ENCODE results near the gene PLA2G12B.

Gene PLA2G12B

DNA sequence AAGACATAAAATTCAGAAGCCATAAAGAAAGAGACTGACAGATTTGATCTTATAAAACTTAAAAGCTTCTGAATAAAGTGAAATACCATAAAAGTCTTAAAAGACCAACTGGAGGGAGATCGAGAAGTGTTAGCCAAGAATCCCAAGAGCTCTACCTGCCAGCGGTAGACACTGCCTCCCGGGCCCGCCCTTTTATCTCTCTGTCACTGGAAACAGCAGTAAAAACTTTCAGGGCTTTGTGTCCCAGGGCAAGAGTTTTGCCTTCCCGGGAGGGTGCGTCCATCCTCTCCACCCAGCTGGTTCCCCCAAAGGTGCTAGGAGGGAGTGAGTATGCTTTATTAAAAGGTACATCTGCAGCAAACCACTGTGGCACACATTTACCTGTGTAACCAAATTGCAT, 5.8 kb downstream of the PLA2G12B start:
- no peaks in the 10 kb centered on the region for H3K27me3 ChIP-seq (ENCODE audit: insufficient read depth, low read depth, severe bottlenecking)
- no peak overlapping the region for H3K4me3 ChIP-seq (ENCODE audit: low read depth, low read length)
- DNase-seq, result no peak
- TF ChIP-seq, protein P1, sequence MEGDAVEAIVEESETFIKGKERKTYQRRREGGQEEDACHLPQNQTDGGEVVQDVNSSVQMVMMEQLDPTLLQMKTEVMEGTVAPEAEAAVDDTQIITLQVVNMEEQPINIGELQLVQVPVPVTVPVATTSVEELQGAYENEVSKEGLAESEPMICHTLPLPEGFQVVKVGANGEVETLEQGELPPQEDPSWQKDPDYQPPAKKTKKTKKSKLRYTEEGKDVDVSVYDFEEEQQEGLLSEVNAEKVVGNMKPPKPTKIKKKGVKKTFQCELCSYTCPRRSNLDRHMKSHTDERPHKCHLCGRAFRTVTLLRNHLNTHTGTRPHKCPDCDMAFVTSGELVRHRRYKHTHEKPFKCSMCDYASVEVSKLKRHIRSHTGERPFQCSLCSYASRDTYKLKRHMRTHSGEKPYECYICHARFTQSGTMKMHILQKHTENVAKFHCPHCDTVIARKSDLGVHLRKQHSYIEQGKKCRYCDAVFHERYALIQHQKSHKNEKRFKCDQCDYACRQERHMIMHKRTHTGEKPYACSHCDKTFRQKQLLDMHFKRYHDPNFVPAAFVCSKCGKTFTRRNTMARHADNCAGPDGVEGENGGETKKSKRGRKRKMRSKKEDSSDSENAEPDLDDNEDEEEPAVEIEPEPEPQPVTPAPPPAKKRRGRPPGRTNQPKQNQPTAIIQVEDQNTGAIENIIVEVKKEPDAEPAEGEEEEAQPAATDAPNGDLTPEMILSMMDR (IDR thresholded peaks at IDR 0.05; ENCODE audit: low read depth, low read length), result no peak
- H3K27ac ChIP-seq, result no peak overlapping the region
- no peaks in the 10 kb centered on the region for H3K9me3 ChIP-seq (ENCODE audit: severe bottlenecking)
- H3K36me3 ChIP-seq, result no peaks in the 10 kb centered on the region

DNA sequence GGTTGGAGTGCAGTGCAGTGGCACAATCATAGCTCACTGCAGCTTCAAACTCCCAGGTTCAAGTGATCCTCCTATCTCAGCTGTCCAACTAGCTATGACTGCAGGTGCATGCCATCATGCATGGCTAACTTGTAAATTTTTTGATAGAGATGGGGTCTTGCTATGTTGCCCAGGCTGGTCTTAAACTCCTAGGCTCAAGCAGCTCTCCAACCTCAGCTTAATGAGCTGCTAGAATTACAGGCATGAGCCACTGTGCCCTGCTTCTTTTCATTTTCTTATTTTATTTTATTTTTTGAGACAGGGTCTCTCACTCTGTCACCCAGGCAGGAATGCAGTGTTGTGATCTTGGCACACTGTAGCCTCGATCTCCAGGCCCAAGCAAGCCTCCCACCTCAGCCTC, 7.6 kb downstream of the PLA2G12B start:
- H3K9me3 ChIP-seq (ENCODE audit: severe bottlenecking), result no peaks in the 10 kb centered on the region
- no peak overlapping the region for H3K4me3 ChIP-seq (ENCODE audit: low read depth, low read length)
- no peak for DNase-seq
- H3K27me3 ChIP-seq (ENCODE audit: insufficient read depth, low read depth, severe bottlenecking), result no peaks in the 10 kb centered on the region
- TF ChIP-seq, protein P1 (IDR thresholded peaks at IDR 0.05; ENCODE audit: low read depth, low read length), result no peak
- no peaks in the 10 kb centered on the region for H3K36me3 ChIP-seq
- H3K27ac ChIP-seq, result no peak overlapping the region

- H3K27ac ChIP-seq, result no peak overlapping the region
- no peak overlapping the region for H3K4me3 ChIP-seq (ENCODE audit: low read depth, low read length)
- TF ChIP-seq, protein P1 (IDR thresholded peaks at IDR 0.05; ENCODE audit: low read depth, low read length), result no peak
- H3K36me3 ChIP-seq, result no peaks in the 10 kb centered on the region
- H3K27me3 ChIP-seq (ENCODE audit: insufficient read depth, low read depth, severe bottlenecking), result no peaks in the 10 kb centered on the region
- no peak for DNase-seq
- H3K9me3 ChIP-seq (ENCODE audit: severe bottlenecking), result no peaks in the 10 kb centered on the region
Observed at GRCh38 chr10:72943498-72944234, 10.9 kb downstream of the PLA2G12B start.

GRCh38 chr10:72935361-72935760, 19.2 kb downstream of the PLA2G12B start:
- Histone ChIP-seq H3K27me3 (ENCODE audit: insufficient read depth, low read depth, severe bottlenecking) (no peaks in the 10 kb centered on the region), H3K4me3 (ENCODE audit: low read depth, low read length) (no peak overlapping the region), H3K36me3 (no peaks in the 10 kb centered on the region), H3K27ac (no peak overlapping the region), H3K9me3 (ENCODE audit: severe bottlenecking) (no peaks in the 10 kb centered on the region)
- DNase-seq, result no peak
- TF ChIP-seq, protein P1 (IDR thresholded peaks at IDR 0.05; ENCODE audit: low read depth, low read length), result no peak

- no peak for DNase-seq
Observed at GRCh38 chr10:72932259-72933015, 22.2 kb downstream of the PLA2G12B start.

More at GRCh38 chr10:72932259-72933015, 22.2 kb downstream of the PLA2G12B start:
- Histone ChIP-seq H3K27me3 (ENCODE audit: insufficient read depth, low read depth, severe bottlenecking) (no peaks in the 10 kb centered on the region), H3K36me3 (no peaks in the 10 kb centered on the region), H3K9me3 (ENCODE audit: severe bottlenecking) (no peaks in the 10 kb centered on the region), H3K4me3 (ENCODE audit: low read depth, low read length) (no peak overlapping the region), H3K27ac (no peak overlapping the region)
- TF ChIP-seq, protein P1 (IDR thresholded peaks at IDR 0.05; ENCODE audit: low read depth, low read length), result no peak

All from WERI-Rb-1 (cell line).